GM18519 (cell line): ENCODE results near the gene DLK2.
"Not testable (repeated sequence)": the region's sequence is repeated elsewhere in the genome, so short reads cannot be mapped to it uniquely, and the experiment has no call there.

Source experiments
- ATAC-seq: cut with Tn5 transposase; IDR thresholded peaks from one replicate; pipeline ENCODE4 v1.9.1; 2021; ENCODE audit warnings: mild to moderate bottlenecking, moderate library complexity; ENCODE audit not compliant: unreplicated experiment, low FRiP score

Gene DLK2

DNA sequence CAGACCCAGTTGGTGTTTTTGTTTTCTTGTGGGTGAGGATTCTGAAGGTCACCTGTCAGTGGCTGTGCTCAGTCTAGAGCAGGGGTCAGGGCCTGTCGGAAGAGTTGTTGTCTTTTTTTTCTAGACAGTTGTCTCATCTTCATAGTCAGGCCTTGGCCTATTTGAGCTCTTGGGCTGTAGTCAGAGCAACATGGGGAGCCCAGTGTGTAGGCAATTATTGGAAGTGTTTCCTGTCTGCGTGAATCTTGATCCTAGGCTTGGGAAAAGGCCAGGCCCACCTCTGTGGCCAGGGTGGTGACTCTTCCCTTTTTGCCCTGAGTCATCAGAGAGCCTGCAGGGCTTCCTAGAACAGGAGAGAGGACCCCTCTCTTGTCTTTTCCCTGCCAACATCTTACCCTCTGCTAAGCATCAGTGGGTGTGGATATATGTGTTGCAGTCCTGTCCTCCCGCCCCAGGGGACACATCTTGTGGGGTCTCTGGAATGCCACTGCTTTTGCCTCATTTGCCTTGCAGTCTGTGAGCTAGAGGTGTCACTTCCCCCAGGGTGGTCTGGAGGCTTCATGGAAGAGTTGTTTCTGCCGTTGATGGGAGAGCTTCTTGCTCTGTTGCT lies 33.4 kb upstream of the DLK2 start:
- no peak for ATAC-seq

GRCh38 chr6:43481591-43482236 lies 26.4 kb upstream of the DLK2 start:
- ATAC-seq: no peak

GRCh38 chr6:43481075-43481474 lies 25.7 kb upstream of the DLK2 start:
- no peak for ATAC-seq

GRCh38 chr6:43478008-43478372 lies 22.6 kb upstream of the DLK2 start:
- ATAC-seq: no peak

DNA sequence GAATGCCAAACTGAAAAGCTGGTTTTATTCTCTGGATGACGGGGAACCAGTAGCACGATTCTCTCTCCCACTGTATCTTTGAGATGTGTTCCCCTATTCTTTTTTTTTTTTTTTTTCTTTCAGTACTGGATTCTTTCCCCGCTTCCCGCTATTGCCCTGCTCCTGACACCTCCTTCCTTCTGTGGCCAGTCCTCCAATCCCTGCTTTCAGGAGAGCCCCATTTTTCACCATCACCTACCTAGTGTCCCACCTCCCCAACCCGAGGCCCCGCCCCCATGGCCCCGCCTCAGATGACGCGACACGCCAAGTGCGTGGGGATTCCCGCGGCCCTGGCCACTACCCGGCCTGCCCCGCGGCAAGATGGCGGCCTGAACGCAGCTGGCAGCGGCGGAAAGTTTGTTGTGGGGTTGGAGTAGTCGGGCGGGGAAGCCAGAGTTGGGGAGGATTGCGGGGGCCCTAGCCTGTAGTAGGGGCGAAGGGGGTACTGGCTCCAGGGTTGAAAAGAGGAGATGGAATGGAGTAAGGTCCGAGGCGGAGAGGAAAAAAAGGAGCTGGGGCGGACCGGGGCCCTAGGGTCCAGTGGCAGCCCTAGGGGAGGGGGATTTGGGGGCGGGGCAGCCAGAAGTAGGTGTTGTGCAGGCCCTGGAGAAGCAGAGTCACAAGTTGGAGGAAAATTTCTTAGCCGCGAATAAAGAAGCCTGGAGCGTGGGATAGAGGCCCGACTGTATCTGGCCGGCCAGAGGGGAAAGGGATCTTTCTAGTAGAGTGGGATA lies 22.1 kb upstream of the DLK2 start, which contains the start of gene TJAP1:
TJAP1 (plus strand) TSS at position 336 of the 773 bp plus-strand sequence. CDS start 21,432 bp downstream, outside the sequence.
- peak; percentile 71 for ATAC-seq

- ATAC-seq: no peak
These were observed 21.4 kb upstream of the DLK2 start for GRCh38 chr6:43476746-43477145.

DNA sequence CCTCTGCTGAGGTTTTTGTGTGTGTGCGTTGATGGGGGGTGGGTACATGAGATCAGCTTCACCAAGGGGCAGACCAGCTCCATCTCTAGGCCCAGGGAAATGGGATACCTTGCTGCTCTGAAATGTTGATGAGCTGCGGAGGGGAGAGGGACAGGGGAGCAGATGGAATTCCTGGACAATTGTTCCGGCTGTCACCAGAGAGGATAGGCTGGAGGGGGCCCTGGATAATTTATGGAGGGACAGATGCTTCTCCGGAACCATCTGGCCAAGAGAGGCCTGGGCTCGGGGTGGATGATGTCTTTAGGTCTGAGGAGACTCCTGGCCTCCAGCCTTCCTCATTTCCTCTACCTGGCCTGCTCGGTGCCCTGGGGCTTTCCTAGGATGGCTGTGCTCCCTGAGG lies 20.2 kb upstream of the DLK2 start:
- no peak for ATAC-seq

DNA sequence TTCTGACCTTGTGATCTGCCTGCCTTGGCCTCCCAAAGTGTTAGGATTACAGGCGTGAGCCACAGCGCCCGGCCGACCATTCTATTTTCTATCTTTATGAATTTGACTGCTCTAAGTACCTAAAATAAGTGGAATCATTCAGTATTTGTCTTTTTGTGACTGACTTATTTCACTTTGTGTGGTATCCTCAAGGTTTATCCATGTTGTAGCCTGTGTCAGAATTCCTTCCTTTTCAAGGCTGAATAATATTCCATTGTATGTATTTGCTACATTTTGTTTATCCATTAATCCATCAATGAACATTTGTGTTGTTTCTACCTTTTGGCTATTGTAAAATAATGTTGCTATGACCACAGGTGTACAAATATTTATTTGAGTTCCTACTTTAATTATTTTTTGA lies 17.2 kb upstream of the DLK2 start:
- ATAC-seq: no peak

DNA sequence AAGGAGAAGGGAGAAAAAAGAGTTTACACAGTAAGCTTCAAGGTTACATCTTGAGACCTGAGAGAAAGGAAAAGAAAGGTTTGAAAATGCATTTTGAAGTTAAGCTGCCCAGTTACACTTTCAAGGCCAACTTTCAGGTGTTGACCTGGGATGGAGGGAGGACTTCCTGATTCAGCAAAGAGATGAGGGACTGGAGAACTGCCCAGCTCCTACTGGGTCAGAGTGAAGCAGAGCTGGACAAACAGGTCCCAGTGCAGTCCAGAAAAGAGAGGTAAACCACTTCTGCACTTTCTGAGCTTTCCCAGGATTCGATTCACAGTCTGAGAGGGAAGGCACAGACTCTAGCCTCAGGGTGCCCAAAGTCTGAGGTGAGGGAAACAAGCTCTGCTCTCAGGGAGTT lies 16.1 kb upstream of the DLK2 start:
- ATAC-seq: no peak

DNA sequence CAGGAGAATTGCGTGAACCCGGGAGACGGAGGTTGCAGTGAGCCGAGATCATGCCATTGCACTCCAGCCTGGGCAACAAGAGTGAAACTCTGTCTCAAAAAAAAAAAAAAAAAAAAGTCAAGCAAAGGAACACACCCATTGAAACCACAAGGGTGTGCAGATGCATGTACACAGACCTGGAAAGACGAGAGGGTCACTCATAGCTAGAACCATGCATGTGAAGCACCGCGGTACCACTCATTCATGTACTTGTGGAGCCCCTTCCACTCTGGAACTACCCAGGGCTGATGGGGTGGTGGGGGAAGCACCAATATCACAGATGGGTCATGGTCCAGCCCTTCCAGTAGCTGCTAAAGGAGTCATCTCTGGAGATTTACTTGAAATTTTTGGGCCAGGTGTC lies 14.6 kb upstream of the DLK2 start:
- no peak for ATAC-seq

DNA sequence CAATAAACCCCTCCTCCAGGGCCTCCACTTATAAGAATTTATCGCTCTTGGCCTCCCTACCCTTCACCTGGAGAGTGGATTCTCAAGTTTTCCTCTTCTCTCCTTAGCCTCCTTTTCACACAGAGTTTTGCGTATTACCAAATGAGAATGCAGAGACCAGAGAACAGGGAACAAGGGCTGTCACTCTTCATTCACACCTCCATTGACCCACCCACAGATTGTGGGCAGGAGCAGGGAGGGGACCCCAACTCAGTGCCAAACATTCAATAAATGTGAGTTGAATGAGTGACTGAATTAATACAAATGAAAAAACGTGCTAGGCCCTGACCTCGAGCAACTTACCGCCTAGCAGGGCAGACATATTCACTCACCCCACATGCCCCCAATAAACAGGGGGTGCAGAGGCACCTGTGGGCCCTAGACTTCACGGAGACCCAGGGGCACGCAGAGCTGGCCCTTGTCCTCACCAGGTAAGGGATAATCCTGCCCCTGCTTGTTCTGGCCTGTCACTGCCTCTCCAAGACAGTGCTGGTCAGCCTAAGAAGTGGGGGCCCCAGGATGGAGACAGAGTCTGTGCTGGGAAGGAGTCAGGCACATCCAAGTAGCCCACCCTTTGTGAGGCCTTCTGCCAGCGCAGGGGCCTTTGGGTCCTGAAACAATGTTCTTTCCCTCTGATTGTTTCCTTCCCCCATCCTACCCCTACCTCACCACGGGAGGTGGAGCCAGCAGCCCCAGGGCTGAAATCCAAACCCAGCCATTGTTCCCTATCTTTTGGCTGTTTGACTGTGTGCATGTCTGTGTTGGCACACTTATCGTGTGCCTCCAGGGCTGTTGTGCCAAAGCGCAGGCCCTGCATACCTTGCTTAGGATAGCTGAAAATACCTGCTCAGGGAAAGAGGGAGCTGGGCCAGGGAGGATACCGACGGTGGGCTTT lies 13.7 kb upstream of the DLK2 start:
- no peak for ATAC-seq

- ATAC-seq: no peak
These were observed 12.9 kb upstream of the DLK2 start for GRCh38 chr6:43468240-43468639.

DNA sequence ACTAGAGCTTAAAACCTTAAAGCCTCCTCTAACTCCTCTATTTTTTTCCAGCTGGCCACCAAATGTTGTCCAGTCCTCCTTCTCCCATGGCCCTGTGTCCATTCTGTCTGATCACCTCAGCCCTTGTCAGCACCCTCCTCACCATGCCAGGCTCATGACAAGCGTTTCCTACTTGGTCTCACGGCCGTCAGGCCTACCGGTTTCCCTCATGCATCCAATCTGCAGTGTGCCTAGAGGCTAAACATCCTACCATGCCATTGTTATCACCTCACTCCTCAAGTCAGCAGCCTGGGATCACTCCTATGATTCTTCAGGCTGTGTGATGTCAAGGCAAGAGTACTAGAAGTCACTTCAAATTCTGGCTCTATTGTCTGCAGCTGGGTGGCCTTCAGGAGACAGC lies 12.4 kb upstream of the DLK2 start:
- no peak for ATAC-seq

DNA sequence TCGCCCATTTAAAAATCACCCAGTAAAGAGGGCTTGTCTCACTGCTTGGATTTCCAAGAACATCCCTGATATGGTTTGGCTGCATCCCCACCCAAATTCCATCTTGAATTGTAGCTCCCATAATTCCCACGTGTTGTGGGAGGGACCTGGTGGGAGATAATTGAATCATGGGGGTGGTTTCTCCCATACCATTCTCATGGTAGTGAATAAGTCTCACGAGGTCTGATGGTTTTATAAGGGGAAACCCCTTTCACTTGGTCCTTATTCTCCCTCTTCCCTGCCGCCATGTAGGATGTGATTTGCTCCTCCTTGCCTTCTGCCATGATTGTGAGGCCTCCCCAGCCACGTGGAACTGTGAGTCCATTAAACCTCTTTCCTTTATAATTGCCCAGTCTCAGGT lies 11.9 kb upstream of the DLK2 start:
- not testable (repeated sequence) for ATAC-seq

DNA sequence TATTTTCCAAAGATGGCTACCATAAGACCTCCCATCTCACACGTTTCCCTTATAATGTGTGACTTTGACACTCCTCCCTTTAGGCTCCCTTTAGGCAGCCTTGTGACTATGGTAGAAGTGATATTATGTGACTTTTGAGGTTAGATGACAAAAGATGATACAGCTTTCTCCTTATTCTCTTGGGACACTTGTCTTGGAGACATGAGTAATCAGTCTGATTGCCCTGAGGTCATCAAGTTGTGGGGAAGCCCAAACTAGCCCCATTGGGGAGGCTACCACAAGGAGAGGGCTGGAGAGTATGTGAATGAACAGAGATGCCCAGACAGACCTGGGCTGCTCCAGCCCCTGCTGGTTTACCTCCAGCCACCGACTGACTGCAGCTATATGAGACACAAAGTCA lies 10.6 kb upstream of the DLK2 start:
- no peak for ATAC-seq

DNA sequence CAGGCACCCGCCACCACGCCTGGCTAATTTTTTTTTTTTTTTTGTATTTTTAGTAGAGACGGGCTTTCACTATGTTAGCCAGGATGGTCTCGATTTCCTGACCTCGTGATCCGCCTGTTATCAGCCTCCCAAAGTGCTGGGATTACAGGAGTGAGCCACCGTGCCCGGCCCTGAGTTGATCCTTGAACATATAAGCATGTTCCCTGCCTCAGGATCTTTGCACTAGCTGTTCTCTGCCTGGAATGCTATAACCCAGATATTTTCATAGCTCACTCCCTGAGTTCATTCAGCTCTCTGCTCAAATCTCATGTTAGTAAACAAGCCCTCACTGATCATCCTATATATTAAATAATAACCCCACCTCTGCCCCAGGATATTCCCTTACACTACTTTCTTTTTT lies 9.0 kb upstream of the DLK2 start:
- no peak for ATAC-seq

DNA sequence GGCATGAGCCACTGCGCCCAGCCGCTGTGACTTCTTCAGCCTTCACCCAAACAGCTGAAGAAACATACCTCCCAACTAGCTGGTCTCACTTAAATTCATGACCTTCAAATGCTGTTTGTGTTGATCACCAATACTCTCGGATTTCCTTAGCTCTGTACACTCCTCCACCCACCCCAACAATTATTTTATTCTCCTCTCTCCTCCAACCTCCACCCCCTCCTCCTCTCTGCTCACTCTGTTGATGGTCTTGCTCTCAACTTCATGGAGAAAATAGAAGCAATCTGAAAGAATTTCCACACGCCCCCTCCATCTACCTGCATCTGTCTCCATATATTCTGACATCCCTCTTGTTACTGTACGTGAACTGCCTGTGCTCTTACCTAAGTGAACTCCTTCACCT lies 6.6 kb upstream of the DLK2 start:
- no peak for ATAC-seq

DNA sequence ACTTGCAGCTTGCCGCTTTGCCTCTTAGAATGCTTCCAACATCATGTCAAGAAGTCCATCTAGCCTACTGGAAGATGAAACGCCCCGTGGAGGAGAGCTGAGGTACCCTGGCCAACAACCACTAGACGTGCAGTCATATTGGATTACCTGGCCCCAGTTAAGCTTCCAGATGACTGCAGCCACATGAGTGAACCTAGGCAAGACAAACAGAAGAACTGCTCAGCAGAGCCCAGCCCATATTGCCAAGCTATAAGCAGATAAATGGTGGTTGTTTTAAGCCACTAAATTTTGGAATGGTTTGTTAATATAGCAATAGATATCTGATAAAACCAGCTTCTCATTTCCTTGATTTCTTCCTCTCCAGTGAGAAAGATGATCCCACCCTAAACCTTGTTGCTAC lies 4.7 kb upstream of the DLK2 start:
- ATAC-seq: no peak

- ATAC-seq: no peak
These were observed 4.2 kb upstream of the DLK2 start for GRCh38 chr6:43459535-43459934.

DNA sequence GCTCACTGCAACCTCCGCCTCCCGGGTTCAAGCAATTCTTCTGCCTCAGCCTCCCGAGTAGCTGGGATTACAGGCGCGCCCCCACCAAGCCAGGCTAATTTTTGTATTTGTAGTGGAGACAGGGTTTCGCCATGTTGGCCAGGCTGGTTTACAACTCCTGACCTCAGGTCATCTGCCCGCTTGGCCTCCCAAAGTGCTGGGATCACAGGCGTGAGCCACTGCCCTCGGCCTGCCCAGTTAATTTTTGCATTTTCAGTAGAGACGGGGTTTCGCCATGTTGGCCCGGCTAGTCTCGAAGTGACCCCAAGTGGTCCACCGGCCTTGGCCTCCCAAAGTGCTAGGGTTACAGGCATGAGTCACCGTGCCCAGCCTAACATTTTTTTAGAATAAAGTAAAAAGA lies 2.8 kb upstream of the DLK2 start:
- not testable (repeated sequence) for ATAC-seq

GRCh38 chr6:43457643-43458042 lies 2.3 kb upstream of the DLK2 start:
- no peak for ATAC-seq
